Right lobe of liver (tissue), 4 donors: ENCODE measurements around the gene HDAC7.

Source experiments
- CTCF ChIP-seq, 4 donors: fragments of 200-600 bp in 3 of 4; fragments of 450-650 bp in 1 of 4; IDR thresholded peaks; one replicate each; pipeline versions ENCODE4 v1.5.1 to v1.8.0; 2016 to 2022; ENCODE audit warnings: antibody characterized with exemption in 4 of 4, mild to moderate bottlenecking in 2 of 4
- POLR2A ChIP-seq: fragments of 450-650 bp; IDR thresholded peaks from one replicate; pipeline ENCODE4 v1.6.1; 2017; ENCODE audit warnings: antibody characterized with exemption, mild to moderate bottlenecking
- donor health status: DM: no; HTN: no; CAD: no.
- donor health status: DM: no; HTN: no; CAD: no.
- donor health status: DM: no; HTN: yes; CAD: no.

- no peak for TF ChIP-seq CTCF (IDR thresholded peaks at IDR 0.05)
- TF ChIP-seq POLR2A, result no peak
Observed at GRCh38 chr12:47739297-47739696, 80.4 kb downstream of the HDAC7 start.
